Cardiac fibroblast (primary cell): ENCODE measurements around the gene HDAC10.

Experiments
- DNase-seq, 2 donors: peaks; one replicate each; pipeline versions ENCODE4 v3.0.0 to v3.0.0-alpha.2; 2010; ENCODE audit warnings: low read depth in 2 of 2
- H3K4me3 ChIP-seq, 2 donors: replicated peaks in 1 of 2; 1 replicate in 1 of 2; 2 replicates in 1 of 2; pipeline ENCODE4 v1.5.1; 2011; ENCODE audit warnings: low read depth in 2 of 2, low read length in 2 of 2, mild to moderate bottlenecking in 2 of 2, moderate library complexity in 1 of 2
- TF ChIP-seq, protein P1 (sequence below): IDR thresholded peaks from one replicate; pipeline ENCODE4 v1.5.1; 2011; ENCODE audit warnings: low read depth, mild to moderate bottlenecking, low read length, inconsistent platforms

HDAC10 gene

DNA sequence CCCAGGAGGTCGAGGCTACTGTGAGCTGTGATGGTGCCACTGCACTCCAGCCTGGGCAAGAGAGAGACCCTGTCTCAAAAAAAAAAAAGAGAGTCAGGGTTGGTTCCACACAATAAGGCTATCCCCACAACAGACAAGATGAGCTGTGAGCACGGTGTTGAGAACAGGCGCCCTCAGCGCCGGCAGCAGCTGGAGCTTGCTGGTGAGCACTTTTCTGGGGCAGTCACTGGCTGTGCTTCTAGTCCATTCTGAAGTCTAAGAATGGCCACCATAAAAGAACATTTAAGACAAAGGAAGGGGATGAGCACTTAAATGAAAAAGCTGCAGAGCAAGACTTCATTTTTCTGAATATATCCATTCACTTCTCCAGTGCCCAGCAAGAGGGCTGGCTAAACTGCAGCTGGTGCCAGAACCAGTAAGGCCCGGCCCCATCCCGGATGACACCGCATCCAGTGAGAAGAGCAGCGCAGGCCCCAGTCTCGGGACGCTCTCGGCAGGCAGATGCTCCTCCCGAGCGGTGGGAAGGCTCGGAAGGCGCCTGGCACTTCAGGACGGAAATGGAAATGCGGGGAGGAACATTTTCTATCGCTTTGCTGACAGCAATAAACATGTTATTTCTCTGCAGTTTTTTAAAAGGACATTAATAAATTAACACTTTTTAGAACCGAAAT is 18.4 kb downstream of the HDAC10 start:
- no peak overlapping the region for H3K4me3 ChIP-seq
- TF ChIP-seq, protein P1, sequence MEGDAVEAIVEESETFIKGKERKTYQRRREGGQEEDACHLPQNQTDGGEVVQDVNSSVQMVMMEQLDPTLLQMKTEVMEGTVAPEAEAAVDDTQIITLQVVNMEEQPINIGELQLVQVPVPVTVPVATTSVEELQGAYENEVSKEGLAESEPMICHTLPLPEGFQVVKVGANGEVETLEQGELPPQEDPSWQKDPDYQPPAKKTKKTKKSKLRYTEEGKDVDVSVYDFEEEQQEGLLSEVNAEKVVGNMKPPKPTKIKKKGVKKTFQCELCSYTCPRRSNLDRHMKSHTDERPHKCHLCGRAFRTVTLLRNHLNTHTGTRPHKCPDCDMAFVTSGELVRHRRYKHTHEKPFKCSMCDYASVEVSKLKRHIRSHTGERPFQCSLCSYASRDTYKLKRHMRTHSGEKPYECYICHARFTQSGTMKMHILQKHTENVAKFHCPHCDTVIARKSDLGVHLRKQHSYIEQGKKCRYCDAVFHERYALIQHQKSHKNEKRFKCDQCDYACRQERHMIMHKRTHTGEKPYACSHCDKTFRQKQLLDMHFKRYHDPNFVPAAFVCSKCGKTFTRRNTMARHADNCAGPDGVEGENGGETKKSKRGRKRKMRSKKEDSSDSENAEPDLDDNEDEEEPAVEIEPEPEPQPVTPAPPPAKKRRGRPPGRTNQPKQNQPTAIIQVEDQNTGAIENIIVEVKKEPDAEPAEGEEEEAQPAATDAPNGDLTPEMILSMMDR: no peak
- no peak for DNase-seq

DNA sequence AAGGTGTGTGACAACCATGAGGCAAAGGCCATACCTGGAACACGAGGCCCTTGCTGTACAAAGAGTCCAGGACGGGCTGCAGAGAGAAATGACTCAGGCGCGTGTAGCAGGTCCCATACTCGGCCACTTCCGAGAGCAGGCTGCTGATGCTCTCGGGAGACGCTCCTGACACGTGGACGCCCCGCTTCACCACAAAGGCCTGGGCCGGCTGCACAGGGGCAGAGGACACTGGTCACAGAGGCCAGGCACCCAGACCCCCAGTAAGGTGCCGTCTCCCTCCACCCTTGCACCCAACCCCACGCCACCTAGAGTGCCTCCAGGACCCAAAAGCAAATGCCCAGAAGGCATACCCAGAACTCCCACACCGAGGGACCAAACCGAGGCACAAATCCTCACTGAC is 21.7 kb downstream of the HDAC10 start:
- TF ChIP-seq, protein P1: no peak
- DNase-seq: no peak
- H3K4me3 ChIP-seq: no peak overlapping the region

DNA sequence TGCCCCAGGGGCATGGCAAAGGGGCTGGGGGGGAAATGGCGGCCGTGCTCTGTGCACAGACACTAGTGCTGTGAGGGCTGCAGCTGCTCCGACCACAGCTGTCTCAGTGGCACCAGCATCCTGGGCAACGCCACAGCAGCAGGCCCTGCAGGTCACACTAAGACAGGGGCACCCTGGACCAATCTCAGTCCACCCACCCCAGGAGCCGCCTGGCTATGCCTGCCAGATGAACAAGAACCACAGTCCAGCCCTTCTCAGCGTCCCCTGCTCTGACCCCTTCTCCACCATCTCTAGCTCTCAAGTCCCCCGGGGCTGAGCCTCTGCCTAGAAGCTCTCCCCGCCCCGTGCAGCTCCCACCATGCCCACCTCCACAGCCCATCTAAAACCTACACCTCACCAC is 22.7 kb downstream of the HDAC10 start:
- no peak for DNase-seq
- no peak overlapping the region for H3K4me3 ChIP-seq
- TF ChIP-seq, protein P1: no peak

DNA sequence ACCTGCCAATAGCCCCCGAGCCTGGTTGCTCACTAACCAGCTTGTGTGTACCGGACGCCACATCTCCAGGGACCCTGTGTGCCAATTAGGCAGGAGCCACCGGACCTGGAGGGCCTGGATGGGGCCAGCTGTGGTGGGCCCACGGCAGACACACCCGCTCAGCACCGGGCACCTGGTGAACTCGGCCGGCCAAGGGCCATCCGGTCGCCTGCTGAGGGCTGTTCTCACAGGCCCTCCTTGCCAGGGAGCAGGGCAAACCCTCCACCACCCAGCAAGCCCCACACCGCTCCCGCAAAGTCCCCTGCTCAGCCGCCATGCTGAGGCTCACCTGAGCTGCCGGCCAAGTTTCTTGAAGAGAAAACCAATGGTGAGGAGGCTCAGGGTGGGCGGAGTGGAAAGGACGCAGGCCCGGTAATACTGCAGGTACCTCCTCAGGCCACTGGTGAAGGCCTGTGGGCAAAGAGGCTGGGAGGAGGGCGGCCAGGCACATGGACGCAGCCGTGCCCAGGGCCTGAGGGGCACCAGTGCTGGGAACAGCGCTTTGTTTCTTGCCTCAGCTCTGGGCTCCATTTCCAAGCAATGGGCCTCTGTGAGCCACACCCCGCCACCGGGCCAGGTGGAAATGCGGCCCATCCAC is 23.4 kb downstream of the HDAC10 start:
- no peak overlapping the region for H3K4me3 ChIP-seq
- DNase-seq: no peak
- TF ChIP-seq, protein P1: no peak

DNA sequence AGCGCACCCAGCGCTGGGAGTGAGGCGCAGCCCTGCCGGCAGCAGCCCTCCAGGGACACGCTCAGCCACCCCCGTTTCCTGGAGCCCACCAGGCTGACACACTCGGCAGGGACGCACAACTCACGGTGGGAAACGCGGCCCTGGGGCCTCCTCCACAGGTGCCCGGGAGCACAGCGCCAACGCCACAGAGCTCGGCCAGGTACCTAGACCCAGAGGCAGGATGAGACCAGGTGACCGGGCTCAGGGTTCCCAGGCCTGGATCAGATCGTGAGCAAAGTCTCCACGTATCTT is 24.2 kb downstream of the HDAC10 start:
- no peak overlapping the region for H3K4me3 ChIP-seq
- TF ChIP-seq, protein P1: no peak
- no peak for DNase-seq

DNA sequence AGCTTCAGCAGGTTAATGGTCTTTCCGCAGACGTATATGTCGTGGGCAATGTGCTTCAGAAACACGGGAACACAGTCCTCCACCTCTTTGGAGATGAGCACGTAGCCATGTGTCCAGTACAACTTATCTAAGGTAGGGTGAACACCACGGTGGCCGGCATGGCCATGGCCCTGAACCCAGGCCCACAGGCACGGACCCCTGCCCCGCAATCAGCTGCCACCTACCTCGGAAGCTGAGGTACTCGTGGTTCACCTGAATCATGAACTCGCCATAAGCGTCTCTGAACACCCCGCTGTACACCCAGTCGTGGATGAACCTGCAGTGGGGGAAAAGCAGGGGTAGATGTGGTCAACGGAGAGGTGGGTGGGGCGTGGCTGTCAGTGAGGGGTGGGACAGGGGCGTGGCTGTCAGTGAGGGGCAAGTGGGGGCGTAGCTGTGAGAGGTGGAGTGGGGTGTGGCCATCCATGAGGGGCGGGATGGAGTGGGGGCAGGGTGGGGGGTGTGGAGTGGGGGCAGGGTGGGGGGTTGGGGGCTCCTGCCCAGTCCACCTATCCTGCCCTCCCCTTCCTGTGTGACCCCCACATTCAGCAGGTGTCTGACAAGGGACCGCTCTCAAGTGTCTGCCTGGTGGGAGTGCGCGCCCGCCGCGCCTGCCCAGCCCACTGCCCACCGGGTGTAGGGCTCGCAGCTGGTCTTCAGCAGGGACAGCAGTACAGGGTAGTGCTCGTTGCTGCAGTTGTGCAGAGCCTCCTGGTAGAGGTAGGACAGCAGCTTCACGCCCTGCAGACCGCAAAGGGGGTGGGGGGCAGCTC is 24.8 kb downstream of the HDAC10 start:
- no peak for DNase-seq
- H3K4me3 ChIP-seq: no peak overlapping the region
- TF ChIP-seq, protein P1: no peak
